Caco-2 (cell line): ENCODE data around the gene RARRES1. TPM values are rescaled to one million over a fixed set of nuclear protein-coding genes. Genes with fewer than 3 reads are reported as not detected.

Experiments
- BruUV-seq: library from RNA; stranded (reverse); fragments of 400-500 nt; replicated peaks from 2 replicates; lab custom pipeline; 2021; lab: Mats Ljungman, UMichigan
- CTCF ChIA-PET: fragments of 300-600 bp; sonication (Branson Sonifier 250); formaldehyde crosslinking; loops from one replicate; lab custom pipeline; 2022; ENCODE audit warnings: antibody characterized with exemption; lab: Charles Lee
- POLR2A ChIA-PET: fragments of 300-600 bp; sonication (Branson Sonifier 250); formaldehyde crosslinking; loops from one replicate; lab custom pipeline; 2022; ENCODE audit warnings: antibody characterized with exemption; lab: Charles Lee
- DNase-seq, 2 experiments: peaks; one replicate each; pipeline versions ENCODE4 v3.0.0 to v3.0.0-alpha.2; 2020 to 2022
- H3K27me3 ChIP-seq: replicated peaks from 2 replicates; pipeline ENCODE4 v1.6.0; 2011; ENCODE audit warnings: low read length; ENCODE audit not compliant: control insufficient read depth, insufficient read depth
- H3K36me3 ChIP-seq: 2 replicates; pipeline ENCODE4 v1.5.1; 2011; ENCODE audit warnings: low read length; ENCODE audit not compliant: control insufficient read depth, insufficient read depth
- H3K4me1 ChIP-seq: fragments of 250-450 bp; sonication (Bioruptor Pico); 2 replicates; pipeline ENCODE4 v1.5.1; 2020; ENCODE audit warnings: mild to moderate bottlenecking
- H3K4me3 ChIP-seq: 2 replicates; pipeline ENCODE4 v1.5.1; 2011; ENCODE audit warnings: low read depth, mild to moderate bottlenecking, control low read depth, low read length
- H3K9me3 ChIP-seq: fragments of 250-450 bp; sonication (Bioruptor Pico); 2 replicates; pipeline ENCODE4 v1.5.1; 2020; ENCODE audit warnings: mild to moderate bottlenecking, moderate library complexity
- H3K27ac Mint-ChIP-seq: one replicate; pipeline ENCODE4 v1.8.0; 2022; ENCODE audit warnings: mixed read lengths; ENCODE audit not compliant: unreplicated experiment
- H3K27me3 Mint-ChIP-seq: one replicate; pipeline ENCODE4 v1.8.0; 2022; ENCODE audit warnings: mixed read lengths; ENCODE audit not compliant: insufficient read depth, unreplicated experiment
- H3K36me3 Mint-ChIP-seq: one replicate; pipeline ENCODE4 v1.8.0; 2022; ENCODE audit warnings: mild to moderate bottlenecking, mixed read lengths; ENCODE audit not compliant: insufficient read depth, unreplicated experiment
- H3K4me1 Mint-ChIP-seq: one replicate; pipeline ENCODE4 v1.8.0; 2022; ENCODE audit warnings: low read depth, mixed read lengths; ENCODE audit not compliant: unreplicated experiment
- H3K4me3 Mint-ChIP-seq: one replicate; pipeline ENCODE4 v1.8.0; 2022; ENCODE audit warnings: mild to moderate bottlenecking, moderate library complexity, mixed read lengths; ENCODE audit not compliant: unreplicated experiment
- H3K9me3 Mint-ChIP-seq: one replicate; pipeline ENCODE4 v1.8.0; 2022; ENCODE audit warnings: mixed read lengths; ENCODE audit not compliant: unreplicated experiment
- intact Hi-C: fragments of 100-400 bp; cut with micrococcal nuclease; formaldehyde crosslinking; loops from one replicate; pipeline ENCODE4 v1.10.0; 2022; ENCODE audit not compliant: unreplicated experiment
- total RNA-seq: library from RNA; stranded (reverse); gene quantifications from 2 replicates; pipeline ENCODE4 v1.2.3, GENCODE V29; 2022
- TF ChIP-seq, protein P1 (sequence below), 2 experiments: fragments of 200-600 bp in 1 of 2; IDR thresholded peaks; 1 replicate in 1 of 2; 2 replicates in 1 of 2; pipeline versions ENCODE4 v1.5.1 to v1.8.0; 2011 to 2022; ENCODE audit warnings: antibody characterized with exemption in 1 of 2, control low read depth in 1 of 2, inconsistent platforms in 1 of 2, low read depth in 1 of 2, low read length in 1 of 2, mild to moderate bottlenecking in 1 of 2, moderate library complexity in 1 of 2; ENCODE audit not compliant: insufficient read depth in 1 of 2, severe bottlenecking in 1 of 2, unreplicated experiment in 1 of 2

RARRES1 gene
- total RNA-seq, 1 experiment from 2014 or later = 9.0 TPM

DNA sequence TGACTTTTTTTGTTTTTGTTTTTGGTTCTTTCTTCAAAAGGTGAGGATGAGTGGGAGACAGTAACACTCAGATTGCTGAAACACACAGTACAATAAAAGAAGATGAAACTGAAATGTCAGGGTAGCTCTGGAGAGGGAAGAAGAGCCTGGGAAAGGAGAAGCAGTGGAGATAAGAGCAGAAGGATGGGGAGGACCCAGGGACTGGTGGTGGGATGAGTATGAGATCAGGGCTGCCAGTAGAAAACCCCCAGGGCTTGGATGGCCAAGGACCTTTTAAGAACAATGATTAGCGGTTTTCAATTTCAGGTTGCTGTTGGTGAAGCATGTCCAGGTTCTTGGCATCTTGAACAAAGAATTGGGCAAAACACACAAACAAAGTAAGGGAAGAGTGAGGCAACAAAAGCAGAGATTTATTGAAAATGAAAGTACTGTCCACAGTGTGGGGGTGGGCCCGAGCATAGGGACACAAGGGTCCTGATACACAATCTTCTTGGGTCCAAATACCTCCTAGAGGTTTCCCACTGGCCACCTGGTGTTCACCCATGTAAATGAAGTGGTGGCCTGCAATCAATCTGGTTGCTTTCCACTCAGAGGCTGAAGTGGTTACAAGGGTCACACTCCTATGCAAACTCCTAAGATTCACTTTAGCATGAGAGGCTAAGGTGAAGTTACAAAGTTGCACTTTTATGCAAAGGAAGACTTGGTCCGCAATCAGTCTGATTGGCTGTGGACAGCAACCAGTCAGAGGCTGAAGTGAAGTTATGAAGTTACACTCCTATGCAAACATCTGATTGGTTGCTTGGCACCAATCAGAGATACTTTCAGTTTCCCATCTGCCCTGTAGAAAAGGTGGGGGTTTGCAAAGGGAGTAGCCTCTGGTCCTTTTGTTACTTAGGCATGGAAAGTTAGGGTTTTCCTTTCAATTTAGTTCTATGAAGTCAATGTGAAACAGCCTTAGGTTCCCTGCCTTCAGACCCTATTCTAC is 43.5 kb upstream of the RARRES1 start:
- Mint-ChIP-seq H3K4me3 (no peak overlapping the region), H3K9me3 (peaks cover 9% of the 10 kb centered on the region), H3K36me3 (no peaks in the 10 kb centered on the region), H3K27me3 (no peaks in the 10 kb centered on the region), H3K4me1 (peaks cover 23% of the 10 kb centered on the region), H3K27ac (no peak overlapping the region)
- BruUV-seq = no TSS peak
- ChIA-PET POLR2A (no interaction called here), CTCF (no interaction called here)
- peaks cover 25% of the 10 kb centered on the region for H3K4me1 ChIP-seq
- TF ChIP-seq, protein P1, sequence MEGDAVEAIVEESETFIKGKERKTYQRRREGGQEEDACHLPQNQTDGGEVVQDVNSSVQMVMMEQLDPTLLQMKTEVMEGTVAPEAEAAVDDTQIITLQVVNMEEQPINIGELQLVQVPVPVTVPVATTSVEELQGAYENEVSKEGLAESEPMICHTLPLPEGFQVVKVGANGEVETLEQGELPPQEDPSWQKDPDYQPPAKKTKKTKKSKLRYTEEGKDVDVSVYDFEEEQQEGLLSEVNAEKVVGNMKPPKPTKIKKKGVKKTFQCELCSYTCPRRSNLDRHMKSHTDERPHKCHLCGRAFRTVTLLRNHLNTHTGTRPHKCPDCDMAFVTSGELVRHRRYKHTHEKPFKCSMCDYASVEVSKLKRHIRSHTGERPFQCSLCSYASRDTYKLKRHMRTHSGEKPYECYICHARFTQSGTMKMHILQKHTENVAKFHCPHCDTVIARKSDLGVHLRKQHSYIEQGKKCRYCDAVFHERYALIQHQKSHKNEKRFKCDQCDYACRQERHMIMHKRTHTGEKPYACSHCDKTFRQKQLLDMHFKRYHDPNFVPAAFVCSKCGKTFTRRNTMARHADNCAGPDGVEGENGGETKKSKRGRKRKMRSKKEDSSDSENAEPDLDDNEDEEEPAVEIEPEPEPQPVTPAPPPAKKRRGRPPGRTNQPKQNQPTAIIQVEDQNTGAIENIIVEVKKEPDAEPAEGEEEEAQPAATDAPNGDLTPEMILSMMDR (IDR thresholded peaks at IDR 0.05; ENCODE audit: insufficient read depth in 1 of 2, low read depth in 1 of 2, low read length in 1 of 2, severe bottlenecking in 1 of 2, unreplicated experiment in 1 of 2) = no peak
- no peaks in the 10 kb centered on the region for H3K9me3 ChIP-seq
- DNase-seq = peak in 1 of 2 experiments; percentile 46
- H3K36me3 ChIP-seq = no peaks in the 10 kb centered on the region
- intact Hi-C loops = no loop called here
- no peak overlapping the region for H3K4me3 ChIP-seq
- H3K27me3 ChIP-seq = no peaks in the 10 kb centered on the region

DNA sequence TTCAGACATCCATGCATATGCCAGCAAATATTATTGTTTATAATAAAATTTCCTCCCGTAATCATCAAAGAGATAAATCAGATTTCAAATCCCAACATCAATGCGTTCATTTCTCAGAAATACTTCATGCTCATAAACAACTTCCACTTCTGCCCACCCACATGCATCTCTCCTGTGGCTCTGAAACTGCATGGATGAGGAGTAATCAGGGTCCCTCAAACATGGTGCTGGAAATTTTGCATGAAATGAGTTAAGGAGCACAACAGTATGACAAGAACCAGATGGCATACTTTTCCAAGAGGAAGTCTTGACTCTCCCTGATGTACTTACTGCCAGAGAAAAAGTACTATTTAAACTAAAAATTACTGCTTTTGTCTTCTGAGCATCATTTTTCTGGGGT is 42.7 kb upstream of the RARRES1 start:
- no peak for DNase-seq
- H3K9me3 ChIP-seq = no peaks in the 10 kb centered on the region
- Mint-ChIP-seq H3K9me3 (peaks cover 9% of the 10 kb centered on the region), H3K4me1 (peaks cover 31% of the 10 kb centered on the region), H3K27ac (no peak overlapping the region), H3K36me3 (no peaks in the 10 kb centered on the region), H3K4me3 (no peak overlapping the region), H3K27me3 (no peaks in the 10 kb centered on the region)
- H3K27me3 ChIP-seq = no peaks in the 10 kb centered on the region
- TF ChIP-seq, protein P1 (IDR thresholded peaks at IDR 0.05; ENCODE audit: insufficient read depth in 1 of 2, low read depth in 1 of 2, low read length in 1 of 2, severe bottlenecking in 1 of 2, unreplicated experiment in 1 of 2) = no peak
- CTCF ChIA-PET = no interaction called here
- peaks cover 32% of the 10 kb centered on the region for H3K4me1 ChIP-seq
- intact Hi-C loops = no loop called here
- POLR2A ChIA-PET = no interaction called here
- no peak overlapping the region for H3K4me3 ChIP-seq
- BruUV-seq = no TSS peak
- no peaks in the 10 kb centered on the region for H3K36me3 ChIP-seq

DNA sequence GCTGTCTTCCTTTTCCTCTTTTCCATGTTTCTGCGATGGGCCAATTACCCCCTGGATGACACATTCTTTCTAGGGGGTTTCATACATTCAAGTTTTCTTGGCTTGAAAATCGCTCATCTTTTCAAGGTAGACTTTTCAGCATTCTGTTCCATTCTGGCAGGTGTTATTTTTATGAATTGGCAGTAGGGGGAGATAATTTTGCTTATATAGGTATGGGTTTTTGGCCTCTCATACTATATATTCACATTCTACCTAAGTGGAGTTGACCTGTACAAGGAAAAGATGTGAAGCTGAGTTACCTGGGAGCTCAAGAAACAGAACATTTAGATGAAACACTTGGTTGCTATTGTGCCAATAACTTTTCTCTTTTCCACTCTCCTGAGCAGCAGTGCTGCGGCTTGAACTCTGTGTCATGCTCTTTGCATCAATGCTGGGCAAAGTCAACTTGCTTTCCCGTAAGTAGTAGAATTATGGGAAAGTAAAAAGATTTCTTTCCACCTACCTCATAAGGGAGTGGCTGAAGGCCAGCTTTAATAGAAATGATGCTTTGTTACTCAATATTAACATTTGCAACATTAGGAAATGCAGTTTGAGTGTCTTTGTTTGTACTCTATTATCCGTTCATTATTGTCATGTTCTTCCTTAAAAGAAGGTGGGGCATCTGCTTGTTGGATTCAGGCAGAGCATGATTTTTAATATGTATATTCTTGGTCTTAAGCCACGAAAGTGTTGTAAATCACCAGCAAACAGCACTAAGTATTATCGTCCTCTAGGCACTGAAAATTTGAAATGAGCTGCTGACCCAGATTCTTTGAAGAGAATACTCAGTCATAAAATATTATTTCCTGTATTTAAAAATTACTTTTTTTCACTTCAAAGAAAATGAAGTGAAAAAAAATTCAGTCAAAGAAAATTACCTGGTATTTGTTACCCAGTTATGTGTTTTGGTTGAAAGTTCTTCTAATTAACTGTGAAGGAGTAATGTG is 41.9 kb upstream of the RARRES1 start:
- BruUV-seq = no TSS peak
- H3K4me3 Mint-ChIP-seq = no peak overlapping the region
- H3K27ac Mint-ChIP-seq = no peak overlapping the region
- H3K27me3 ChIP-seq = no peaks in the 10 kb centered on the region
- intact Hi-C loops = no loop called here
- TF ChIP-seq, protein P1 (IDR thresholded peaks at IDR 0.05; ENCODE audit: insufficient read depth in 1 of 2, low read depth in 1 of 2, low read length in 1 of 2, severe bottlenecking in 1 of 2, unreplicated experiment in 1 of 2) = peak in 1 of 2 experiments; percentile 27
- DNase-seq = no peak
- ChIA-PET POLR2A (no interaction called here), CTCF (no interaction called here)
- peaks cover 39% of the 10 kb centered on the region for H3K4me1 Mint-ChIP-seq
- no peaks in the 10 kb centered on the region for H3K9me3 ChIP-seq
- H3K4me3 ChIP-seq = no peak overlapping the region
- no peaks in the 10 kb centered on the region for H3K36me3 Mint-ChIP-seq
- H3K9me3 Mint-ChIP-seq = peaks cover 9% of the 10 kb centered on the region
- H3K4me1 ChIP-seq = peaks cover 39% of the 10 kb centered on the region
- H3K27me3 Mint-ChIP-seq = no peaks in the 10 kb centered on the region
- no peaks in the 10 kb centered on the region for H3K36me3 ChIP-seq
